Fibroblast of peridontal ligament (primary cell): ENCODE data around the gene RAB17.

Experiments used
- DNase-seq: peaks from one replicate; pipeline ENCODE4 v3.0.0-alpha.2; 2010; ENCODE audit errors: extremely low read depth

Gene RAB17

GRCh38 chr2:237539681-237540080 is 50.9 kb downstream of the RAB17 start:
- DNase-seq = no peak

DNA sequence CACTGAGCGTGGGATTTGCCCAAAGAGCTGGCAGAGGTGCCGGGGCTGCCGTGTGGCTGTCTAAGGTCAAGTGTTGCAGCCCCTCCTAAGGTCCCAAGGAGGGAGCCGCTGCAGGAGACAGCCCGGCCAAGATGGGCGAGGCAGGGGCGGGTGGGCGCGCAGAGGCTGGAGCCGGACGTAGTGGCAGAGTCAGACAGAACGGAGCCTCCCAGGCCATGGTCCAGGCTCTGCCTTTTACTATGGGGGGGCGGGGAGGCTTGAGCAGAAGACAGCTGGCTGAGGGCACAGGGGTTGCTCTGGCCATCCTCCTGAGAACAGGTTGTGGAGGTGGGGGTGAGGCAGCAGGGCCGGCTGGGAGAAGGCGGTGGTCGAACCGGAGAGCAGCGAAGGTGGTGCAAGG is 51.6 kb downstream of the RAB17 start:
- no peak for DNase-seq

DNA sequence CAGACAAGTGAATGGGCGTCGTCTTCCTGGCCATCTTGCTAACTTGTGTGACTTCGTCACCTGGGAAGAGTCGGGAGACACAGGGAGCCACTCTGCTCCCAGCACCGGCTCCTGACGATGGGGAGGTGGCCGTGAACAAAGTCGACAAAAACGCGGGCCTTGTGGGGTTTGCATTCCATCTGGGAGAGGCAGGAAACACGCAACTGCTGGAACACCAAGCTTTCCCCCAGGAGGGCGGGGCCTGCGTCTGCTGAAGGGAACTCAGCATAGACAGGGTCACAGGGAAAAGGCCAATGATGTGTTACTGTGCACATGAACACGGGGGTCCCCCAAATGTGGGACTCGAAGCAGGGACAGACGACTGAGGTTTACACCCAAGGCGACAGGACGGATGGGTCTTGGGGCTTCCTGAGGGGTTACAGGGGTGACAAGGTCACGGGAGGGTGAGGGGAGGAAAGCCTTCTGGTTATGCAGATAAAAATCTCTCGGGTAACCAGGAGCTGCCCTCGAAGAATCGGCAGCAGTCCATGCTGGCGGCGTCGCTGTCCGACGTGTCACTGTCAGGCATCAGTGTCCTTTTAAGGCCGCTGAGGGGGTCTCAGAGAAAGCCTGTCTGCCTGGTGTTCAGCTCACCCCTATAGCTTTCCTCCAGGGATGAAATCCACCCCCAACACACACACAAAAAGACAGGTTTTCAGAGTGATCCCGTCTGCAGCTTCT is 52.4 kb downstream of the RAB17 start:
- DNase-seq = no peak

GRCh38 chr2:237536617-237537016 is 53.9 kb downstream of the RAB17 start:
- no peak for DNase-seq

GRCh38 chr2:237536083-237536415 is 54.5 kb downstream of the RAB17 start:
- no peak for DNase-seq

- DNase-seq = no peak
Measured at GRCh38 chr2:237535385-237536082, 55.0 kb downstream of the RAB17 start.

DNA sequence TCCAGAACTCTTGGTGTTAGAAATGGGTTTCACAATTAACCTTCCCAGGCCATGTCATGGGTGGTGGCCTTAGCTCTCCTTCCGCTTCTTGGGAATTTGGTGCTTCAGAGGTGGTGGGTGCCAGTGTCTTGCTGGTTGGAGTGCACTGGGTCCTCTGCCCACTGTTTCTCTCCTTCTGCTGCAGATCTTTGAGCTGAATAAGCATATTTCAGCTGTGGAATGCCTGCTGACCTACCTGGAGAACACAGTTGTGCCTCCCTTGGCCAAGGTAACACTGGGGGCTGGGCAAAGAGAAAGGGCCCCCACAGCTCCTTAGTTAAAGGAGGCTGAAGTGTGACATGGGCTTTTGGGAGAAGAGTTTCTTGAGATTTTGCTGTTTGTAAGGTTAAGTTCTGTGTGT is 56.2 kb downstream of the RAB17 start:
- DNase-seq = no peak

- peak; percentile 12 for DNase-seq
Measured at GRCh38 chr2:237533668-237534161, 56.8 kb downstream of the RAB17 start.

DNA sequence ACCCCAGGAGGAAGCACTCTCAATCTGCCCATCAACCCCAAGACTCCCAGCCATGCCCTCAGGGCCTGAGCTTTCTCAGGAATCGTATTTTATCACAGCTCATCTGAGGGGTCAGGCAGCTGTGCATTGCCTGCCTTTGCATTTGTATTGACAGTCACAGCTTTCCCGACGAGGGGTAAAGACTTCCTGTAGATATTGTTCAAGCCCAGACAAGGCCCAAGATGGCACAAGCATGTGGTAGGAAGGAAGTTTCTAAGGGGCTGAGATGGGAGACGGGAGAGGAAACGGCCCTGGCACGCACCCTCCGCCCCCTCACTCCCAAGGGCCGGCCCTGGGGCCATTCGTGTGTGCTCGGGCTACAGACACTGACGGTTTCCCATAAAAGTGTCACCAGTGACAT is 58.4 kb downstream of the RAB17 start:
- no peak for DNase-seq

- DNase-seq = no peak
Measured at GRCh38 chr2:237530472-237531433, 59.8 kb downstream of the RAB17 start.

- no peak for DNase-seq
Measured at GRCh38 chr2:237529452-237530402, 60.8 kb downstream of the RAB17 start.

DNA sequence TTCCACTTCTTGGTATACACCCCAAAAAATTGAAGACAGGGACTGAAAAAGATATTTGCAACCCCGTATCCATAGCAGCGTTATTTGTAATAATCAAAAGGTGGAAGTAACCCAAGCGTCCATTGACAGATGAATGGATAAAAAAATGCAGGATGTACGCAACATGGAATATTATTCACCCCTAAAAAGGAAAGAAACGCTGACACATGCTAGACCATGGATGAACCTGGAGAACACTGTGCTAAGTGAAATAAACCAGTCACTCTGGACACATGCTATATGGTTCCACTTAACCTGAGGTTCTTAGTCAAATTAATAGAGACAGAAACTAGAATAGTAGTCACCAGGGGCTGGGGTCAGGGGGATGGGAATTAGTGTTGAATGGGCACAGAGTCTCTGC is 62.8 kb downstream of the RAB17 start:
- no peak for DNase-seq

DNA sequence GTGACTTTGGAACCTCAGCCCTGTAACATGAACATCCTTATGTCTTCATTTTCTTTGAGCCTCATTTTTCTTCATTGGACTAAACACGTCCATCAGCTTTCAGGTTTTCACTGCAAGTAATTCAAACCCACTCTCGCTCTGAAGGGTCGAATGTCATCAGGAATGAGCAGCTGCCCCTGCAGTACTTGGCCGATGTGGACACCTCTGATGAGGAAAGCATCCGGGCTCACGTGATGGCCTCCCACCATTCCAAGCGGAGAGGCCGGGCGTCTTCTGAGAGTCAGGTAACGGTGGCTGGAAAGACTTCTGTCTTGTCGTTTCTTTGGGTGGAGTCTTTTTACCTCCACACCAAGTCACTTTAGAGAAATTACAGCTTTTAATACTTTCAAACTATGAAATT is 63.3 kb downstream of the RAB17 start:
- DNase-seq = no peak

DNA sequence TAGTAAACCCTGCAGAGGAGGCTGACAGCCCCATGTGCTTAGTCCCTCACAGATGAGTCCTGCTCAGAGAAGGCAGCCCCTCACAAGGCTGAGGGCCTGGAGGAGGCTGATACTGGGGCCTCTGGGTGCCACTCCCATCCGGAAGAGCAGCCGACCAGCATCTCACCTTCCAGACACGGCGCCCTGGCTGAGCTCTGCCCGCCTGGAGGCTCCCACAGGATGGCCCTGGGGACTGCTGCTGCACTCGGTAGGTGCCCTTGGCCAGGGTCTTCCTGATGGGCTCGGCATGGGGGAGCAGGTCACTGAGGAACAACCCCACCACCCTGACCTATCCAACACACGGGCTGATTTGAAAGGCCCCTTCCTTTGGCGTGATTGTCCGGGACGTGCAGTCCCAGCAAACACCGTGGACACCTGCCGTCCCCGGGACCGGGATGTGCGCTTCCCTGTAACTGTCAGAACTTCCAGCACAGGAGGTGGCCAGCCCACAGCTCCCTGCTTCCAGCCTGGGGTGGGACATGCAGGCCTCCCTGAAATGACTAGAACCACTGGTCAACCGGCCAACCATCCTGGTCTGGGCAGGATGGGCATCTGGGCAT is 64.9 kb downstream of the RAB17 start:
- DNase-seq = no peak

DNA sequence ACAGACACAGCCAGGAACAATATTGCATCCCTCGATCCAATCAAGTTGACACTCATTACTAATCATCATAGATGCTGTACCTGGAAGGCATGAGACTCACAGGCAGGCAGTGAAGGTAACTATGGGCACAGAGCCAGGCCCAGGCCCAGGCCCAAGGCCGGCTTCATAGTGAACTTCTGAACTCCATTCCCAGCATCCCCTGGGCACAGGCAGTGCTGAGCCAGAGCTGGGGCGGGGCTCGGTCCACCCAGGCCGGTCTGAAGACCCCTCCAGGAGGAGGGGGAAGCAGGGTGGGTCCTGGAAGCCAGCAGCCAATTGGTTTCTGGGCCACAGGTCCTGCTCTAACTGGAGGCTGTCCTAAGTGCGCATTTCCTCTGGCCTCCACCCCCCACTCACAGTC is 65.9 kb downstream of the RAB17 start:
- no peak for DNase-seq
